Activated naive CD4-positive, alpha-beta T cell treated with anti-CD3 and anti-CD28 coated beads, Interleukin-2, amount 10 ng/mL, durations not matched to agents 5 hours and 36 hours (primary cell): ENCODE measurements around the gene CCR4. TPM values are rescaled to one million over a fixed set of nuclear protein-coding genes. Genes with fewer than 3 reads are reported as not detected.

Experiments
- total RNA-seq, 2 experiments: library from RNA; stranded (reverse); gene quantifications; one replicate each; pipeline ENCODE4 v1.2.3, GENCODE V29; 2021

CCR4 gene
- 10 to 100 TPM; 30.8 to 31.8 TPM for total RNA-seq

GRCh38 chr3:32951410-32951811, at the start of gene CCR4:
Gene CCR4 (plus strand): TSS chr3:32951644. CDS start chr3:32953423, 1,779 bp downstream.

Other genes with a start within 250 kb of the CCR4 start
- not detected for gene TRIM71, start 133.6 kb upstream of the CCR4 start, total RNA-seq
- gene GLB1, start 145.5 kb downstream of the CCR4 start, total RNA-seq: 10 to 100 TPM; 40.8 to 49.5 TPM
- gene TMPPE, start 145.5 kb downstream of the CCR4 start, total RNA-seq: 10 to 100 TPM; 10.9 to 11.6 TPM
- gene CRTAP, start 162.4 kb downstream of the CCR4 start, total RNA-seq: 10 to 100 TPM; 37.8 to 41.4 TPM